GM21360 (cell line): ENCODE measurements around the gene ASIC3.
"Not testable (repeated sequence)": the region's sequence is repeated elsewhere in the genome, so short reads cannot be mapped to it uniquely, and the experiment has no call there.

ENCODE experiments used
- ATAC-seq: cut with Tn5 transposase; IDR thresholded peaks from one replicate; pipeline ENCODE4 v1.9.1; 2021; ENCODE audit warnings: mild to moderate bottlenecking, moderate library complexity; ENCODE audit not compliant: unreplicated experiment

ASIC3 gene

GRCh38 chr7:151047976-151048815 lies at the start of gene ASIC3:
Gene ASIC3, plus strand, starts transcription at chr7:151048531. Its CDS starts 355 bp downstream, at chr7:151048886.
- ATAC-seq: no peak

- no peak for ATAC-seq
Measured at GRCh38 chr7:150999001-150999400, 49.3 kb upstream of the ASIC3 start.

GRCh38 chr7:150999497-151000230 lies 48.7 kb upstream of the ASIC3 start:
- no peak for ATAC-seq

- no peak for ATAC-seq
Measured at GRCh38 chr7:151000897-151001495, 47.3 kb upstream of the ASIC3 start.

GRCh38 chr7:151001546-151001945 lies 46.8 kb upstream of the ASIC3 start:
- no peak for ATAC-seq

GRCh38 chr7:151003572-151003971 lies 44.8 kb upstream of the ASIC3 start:
- no peak for ATAC-seq

GRCh38 chr7:151005566-151005965 lies 42.8 kb upstream of the ASIC3 start:
- ATAC-seq: no peak

GRCh38 chr7:151006590-151007300 lies 41.6 kb upstream of the ASIC3 start:
- ATAC-seq: no peak

- ATAC-seq: no peak
Measured at GRCh38 chr7:151007469-151007898, 40.8 kb upstream of the ASIC3 start.

- ATAC-seq: no peak
Measured at GRCh38 chr7:151008143-151008510, 40.2 kb upstream of the ASIC3 start.

- ATAC-seq: peak; percentile 62
Measured at GRCh38 chr7:151008511-151009323, 39.6 kb upstream of the ASIC3 start.

GRCh38 chr7:151009327-151010036 lies 38.8 kb upstream of the ASIC3 start:
- no peak for ATAC-seq

- no peak for ATAC-seq
Measured at GRCh38 chr7:151010037-151010306, 38.4 kb upstream of the ASIC3 start.

- ATAC-seq: no peak
Measured at GRCh38 chr7:151010307-151011096, 37.8 kb upstream of the ASIC3 start.

GRCh38 chr7:151011097-151011409 lies 37.3 kb upstream of the ASIC3 start:
- ATAC-seq: no peak

- not testable (repeated sequence) for ATAC-seq
Measured at GRCh38 chr7:151011616-151012015, 36.7 kb upstream of the ASIC3 start.

GRCh38 chr7:151012031-151012692 lies 36.2 kb upstream of the ASIC3 start:
- no peak for ATAC-seq

- ATAC-seq: no peak
Measured at GRCh38 chr7:151012911-151013347, 35.4 kb upstream of the ASIC3 start.

GRCh38 chr7:151013356-151013732 lies 35.0 kb upstream of the ASIC3 start:
- ATAC-seq: peak; percentile 18
